HG02884 (cell line): ENCODE results near the gene HMX1.

ENCODE experiments used
- ATAC-seq: cut with Tn5 transposase; IDR thresholded peaks from one replicate; pipeline ENCODE4 v1.9.1; 2021; ENCODE audit warnings: mild to moderate bottlenecking, moderate library complexity; ENCODE audit not compliant: unreplicated experiment

HMX1 gene

GRCh38 chr4:8843597-8843996 is 28.0 kb downstream of the HMX1 start:
- ATAC-seq = no peak

- no peak for ATAC-seq
These were observed 29.0 kb downstream of the HMX1 start for GRCh38 chr4:8842614-8843013.

- no peak for ATAC-seq
These were observed 29.9 kb downstream of the HMX1 start for GRCh38 chr4:8841678-8842268.

GRCh38 chr4:8840816-8841455 is 30.7 kb downstream of the HMX1 start:
- no peak for ATAC-seq

GRCh38 chr4:8840006-8840793 is 31.4 kb downstream of the HMX1 start:
- ATAC-seq = no peak

GRCh38 chr4:8838961-8839431 is 32.6 kb downstream of the HMX1 start:
- no peak for ATAC-seq

GRCh38 chr4:8838296-8838960 is 33.2 kb downstream of the HMX1 start:
- no peak for ATAC-seq

GRCh38 chr4:8837181-8837841 is 34.3 kb downstream of the HMX1 start:
- ATAC-seq = no peak

GRCh38 chr4:8836664-8837171 is 34.9 kb downstream of the HMX1 start:
- no peak for ATAC-seq

- no peak for ATAC-seq
These were observed 35.9 kb downstream of the HMX1 start for GRCh38 chr4:8835521-8836365.

- ATAC-seq = no peak
These were observed 36.9 kb downstream of the HMX1 start for GRCh38 chr4:8834681-8835220.

GRCh38 chr4:8832113-8832915 is 39.3 kb downstream of the HMX1 start:
- no peak for ATAC-seq

GRCh38 chr4:8831221-8832112 is 40.2 kb downstream of the HMX1 start:
- ATAC-seq = no peak

- no peak for ATAC-seq
These were observed 40.9 kb downstream of the HMX1 start for GRCh38 chr4:8830611-8831200.

GRCh38 chr4:8830056-8830455 is 41.6 kb downstream of the HMX1 start:
- no peak for ATAC-seq

GRCh38 chr4:8829584-8829983 is 42.1 kb downstream of the HMX1 start:
- ATAC-seq = no peak

- ATAC-seq = no peak
These were observed 42.8 kb downstream of the HMX1 start for GRCh38 chr4:8828869-8829268.
